ENCODE results near the gene CNPY1. TPM values are rescaled to one million over a fixed set of nuclear protein-coding genes. Genes with fewer than 3 reads are reported as not detected.
A peak's percentile ranks its signal among the peaks of the same experiment; 100 is the strongest.

CNPY1 gene
- total and polyA plus RNA-seq, 2 of the 8 experiments (the other 6 are each of a cell fraction or from before 2014, with no cell fraction given): not detected

GRCh38 chr7:155509725-155510551 is 36.4 kb downstream of the CNPY1 start:
- Histone ChIP-seq H2BK20ac (ENCODE audit: low read length) (no peak overlapping the region), H4K5ac (ENCODE audit: insufficient read length, low read depth, low read length) (no peak overlapping the region), H4K20me1 (replicated peaks in 1 of 2; ENCODE audit: control insufficient read depth in 1 of 2, insufficient read depth in 2 of 2, low read length in 2 of 2) (peaks cover 12 to 19% of the 10 kb centered on the region in 2 experiments)
- TF ChIP-seq EZH2 (IDR thresholded peaks at IDR 0.05; ENCODE audit: low read depth, low read length, severe bottlenecking) (peak; percentile 24), SUZ12 (IDR thresholded peaks at IDR 0.05; ENCODE audit: low read length) (peak; percentile 65), HDAC2 (IDR thresholded peaks at IDR 0.05; ENCODE audit: borderline replicate concordance in 1 of 2, low read depth in 2 of 2, low read length in 2 of 2) (peak in 1 of 2 experiments; percentile 38; a peak in 1 of 4 replicates), TAF1 (IDR thresholded peaks at IDR 0.05; ENCODE audit: low read depth, low read length) (no peak), GTF2F1 (IDR thresholded peaks at IDR 0.05; ENCODE audit: borderline replicate concordance, low read depth, low read length) (no peak), RBBP5 (IDR thresholded peaks at IDR 0.05; ENCODE audit: borderline replicate concordance, low read depth, low read length) (peak; percentile 93), YY1 (IDR thresholded peaks at IDR 0.05; ENCODE audit: low read depth, low read length) (peak; percentile 69)
- TF ChIP-seq, protein P1, sequence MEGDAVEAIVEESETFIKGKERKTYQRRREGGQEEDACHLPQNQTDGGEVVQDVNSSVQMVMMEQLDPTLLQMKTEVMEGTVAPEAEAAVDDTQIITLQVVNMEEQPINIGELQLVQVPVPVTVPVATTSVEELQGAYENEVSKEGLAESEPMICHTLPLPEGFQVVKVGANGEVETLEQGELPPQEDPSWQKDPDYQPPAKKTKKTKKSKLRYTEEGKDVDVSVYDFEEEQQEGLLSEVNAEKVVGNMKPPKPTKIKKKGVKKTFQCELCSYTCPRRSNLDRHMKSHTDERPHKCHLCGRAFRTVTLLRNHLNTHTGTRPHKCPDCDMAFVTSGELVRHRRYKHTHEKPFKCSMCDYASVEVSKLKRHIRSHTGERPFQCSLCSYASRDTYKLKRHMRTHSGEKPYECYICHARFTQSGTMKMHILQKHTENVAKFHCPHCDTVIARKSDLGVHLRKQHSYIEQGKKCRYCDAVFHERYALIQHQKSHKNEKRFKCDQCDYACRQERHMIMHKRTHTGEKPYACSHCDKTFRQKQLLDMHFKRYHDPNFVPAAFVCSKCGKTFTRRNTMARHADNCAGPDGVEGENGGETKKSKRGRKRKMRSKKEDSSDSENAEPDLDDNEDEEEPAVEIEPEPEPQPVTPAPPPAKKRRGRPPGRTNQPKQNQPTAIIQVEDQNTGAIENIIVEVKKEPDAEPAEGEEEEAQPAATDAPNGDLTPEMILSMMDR (IDR thresholded peaks at IDR 0.05; ENCODE audit: control extremely low read depth in 1 of 3, insufficient read depth in 1 of 3, low read depth in 1 of 3, low read length in 3 of 3): peak; percentile 13 to 28 (median 28); a peak in 3 of 4 replicates

More at GRCh38 chr7:155509725-155510551, 36.4 kb downstream of the CNPY1 start:
- Histone ChIP-seq H3K18ac (ENCODE audit: extremely low read depth, low read length) (no peak overlapping the region), H3K4me1 (replicated peaks in 1 of 4; ENCODE audit: control insufficient read depth in 3 of 4, insufficient read depth in 4 of 4, low read length in 3 of 4) (peaks cover 0 to 14% (median 2%) of the 10 kb centered on the region in 4 experiments; a peak in 5 of 7 replicates), H2AFZ (ENCODE audit: low read length) (no peak overlapping the region), H3K9ac (replicated peaks in 1 of 4; ENCODE audit: extremely low read depth in 1 of 4, low read depth in 3 of 4, low read length in 3 of 4) (no peak overlapping the region), H3K23me2 (ENCODE audit: low read depth, low read length) (peaks cover 3% of the 10 kb centered on the region), H3K79me2 (ENCODE audit: control insufficient read depth in 1 of 2, insufficient read depth in 2 of 2, low read length in 2 of 2) (no peaks in the 10 kb centered on the region), H3K9me3 (ENCODE audit: insufficient read depth in 2 of 2, low read depth in 1 of 2, low read length in 1 of 2) (no peaks in the 10 kb centered on the region), H3K36me3 (ENCODE audit: control insufficient read depth in 2 of 4, insufficient read depth in 4 of 4, low read length in 3 of 4) (no peaks in the 10 kb centered on the region; a peak in 1 of 8 replicates), H2AK5ac (ENCODE audit: low read depth, low read length) (no peak overlapping the region), H3K4me3 (ENCODE audit: extremely low read depth in 1 of 4, insufficient read depth in 2 of 4, low read depth in 3 of 4, low read length in 4 of 4) (peak overlapping the region; percentile 25 to 60 (median 31)), H4K8ac (ENCODE audit: extremely low read depth, insufficient read depth, low read length) (no peak overlapping the region; the same call in 1 of the 2 replicates), H2BK5ac (ENCODE audit: low read depth, low read length) (no peak overlapping the region), H2BK15ac (ENCODE audit: low read length) (no peak overlapping the region), H3K4me2 (ENCODE audit: insufficient read depth in 1 of 2, low read depth in 2 of 2, low read length in 2 of 2) (peak overlapping the region; percentile 49 to 69), H3K4ac (replicated peaks; ENCODE audit: insufficient read length, low read depth, low read length) (no peak overlapping the region), H3K56ac (replicated peaks; ENCODE audit: insufficient read length, low read depth, low read length) (no peak overlapping the region), H4K91ac (replicated peaks; ENCODE audit: insufficient read length, low read length) (no peak overlapping the region), H3K14ac (ENCODE audit: insufficient read length) (no peak overlapping the region), H3K27ac (ENCODE audit: low read depth, low read length) (no peak overlapping the region), H2BK120ac (replicated peaks; ENCODE audit: low read depth, low read length) (no peak overlapping the region), H3K23ac (ENCODE audit: insufficient read length) (no peak overlapping the region), H3K79me1 (ENCODE audit: low read depth, low read length) (no peaks in the 10 kb centered on the region), H2BK12ac (ENCODE audit: low read depth, low read length) (no peak overlapping the region), H3K27me3 (replicated peaks in 1 of 4; ENCODE audit: control insufficient read depth in 3 of 4, extremely low read depth in 1 of 4, insufficient read depth in 3 of 4, low read length in 3 of 4) (peaks cover 57 to 96% (median 80%) of the 10 kb centered on the region in 4 experiments)
- 0% methylated on average over 57 of the region's 68 CpGs; no CpG with 5 or more reads in 1 of the 2 experiments for WGBS, 2 experiments (ENCODE audit: extremely low coverage in 1 of 2, insufficient coverage in 1 of 2, insufficient read length in 1 of 2, insufficient replicate concordance in 2 of 2, low coverage in 1 of 2, low lambda C conversion rate in 2 of 2, missing lambda C conversion rate in 1 of 2)
- FAIRE-seq (no peak), DNase-seq (ENCODE audit: low read depth in 1 of 2, low spot score in 2 of 2) (peak; percentile 63 to 84)
- CTCF ChIA-PET (ENCODE audit: partially characterized antibody): interaction anchor here (0.7 to 1.9 kb wide), 9 partner anchors 21 to 105 kb away, joined by 3 to 6 read pairs (median 5); no protein-coding TSS in a partner anchor
- POLR2A ChIA-PET (ENCODE audit: partially characterized antibody): interaction anchor here (1.0 to 1.7 kb wide), 5 partner anchors 11 to 43 kb away, joined by 3 to 4 read pairs (median 3); no protein-coding TSS in a partner anchor

Data from H1 (cell line).